Activated naive CD4-positive, alpha-beta T cell treated with Interleukin-2 at 50 U/mL for 16 hours (primary cell): ENCODE results near the gene TTC28.
"Not testable (repeated sequence)": the region's sequence is repeated elsewhere in the genome, so short reads cannot be mapped to it uniquely, and the experiment has no call there.

ENCODE experiments used
- DNase-seq: peaks from one replicate; pipeline ENCODE4 v3.0.0-alpha.2; 2020

The TTC28 gene

GRCh38 chr22:28480000-28480715 is 199.5 kb downstream of the TTC28 start:
- no peak for DNase-seq

GRCh38 chr22:28478564-28478963 is 201.1 kb downstream of the TTC28 start:
- DNase-seq, result no peak

GRCh38 chr22:28477556-28477955 is 202.1 kb downstream of the TTC28 start:
- no peak for DNase-seq

GRCh38 chr22:28474330-28474729 is 205.3 kb downstream of the TTC28 start:
- no peak for DNase-seq

- DNase-seq, result no peak
Measured at GRCh38 chr22:28473258-28473657, 206.4 kb downstream of the TTC28 start.

GRCh38 chr22:28467055-28467454 is 212.6 kb downstream of the TTC28 start:
- DNase-seq, result not testable (repeated sequence)

- no peak for DNase-seq
Measured at GRCh38 chr22:28466399-28466798, 213.2 kb downstream of the TTC28 start.

- DNase-seq, result no peak
Measured at GRCh38 chr22:28465841-28466240, 213.8 kb downstream of the TTC28 start.

GRCh38 chr22:28464127-28464526 is 215.5 kb downstream of the TTC28 start:
- no peak for DNase-seq

GRCh38 chr22:28463408-28463807 is 216.2 kb downstream of the TTC28 start:
- not testable (repeated sequence) for DNase-seq

GRCh38 chr22:28462901-28463300 is 216.7 kb downstream of the TTC28 start:
- DNase-seq, result no peak

GRCh38 chr22:28462041-28462440 is 217.6 kb downstream of the TTC28 start:
- no peak for DNase-seq

- no peak for DNase-seq
Measured at GRCh38 chr22:28454431-28455064, 225.1 kb downstream of the TTC28 start.

GRCh38 chr22:28450109-28450508 is 229.5 kb downstream of the TTC28 start:
- DNase-seq, result no peak

GRCh38 chr22:28449041-28449440 is 230.6 kb downstream of the TTC28 start:
- DNase-seq, result no peak

- DNase-seq, result no peak
Measured at GRCh38 chr22:28448625-28449024, 231.0 kb downstream of the TTC28 start.

- no peak for DNase-seq
Measured at GRCh38 chr22:28444659-28445058, 235.0 kb downstream of the TTC28 start.

- no peak for DNase-seq
Measured at GRCh38 chr22:28443526-28443876, 236.1 kb downstream of the TTC28 start.

- DNase-seq, result no peak
Measured at GRCh38 chr22:28442711-28443525, 236.7 kb downstream of the TTC28 start.

- peak; percentile 38 for DNase-seq
Measured at GRCh38 chr22:28442264-28442710, 237.4 kb downstream of the TTC28 start.

GRCh38 chr22:28441720-28442263 is 237.8 kb downstream of the TTC28 start:
- DNase-seq, result no peak

GRCh38 chr22:28440592-28441390 is 238.8 kb downstream of the TTC28 start:
- no peak for DNase-seq
